Panc1 (cell line): Measurements from ENCODE around the gene RPS6KB2. TPM values are rescaled to one million over a fixed set of nuclear protein-coding genes. Genes with fewer than 3 reads are reported as not detected.
A peak's percentile ranks its signal among the peaks of the same experiment; 100 is the strongest.

Experiments used
- ATAC-seq: fragments of 200-7000 bp; cut with Tn5 transposase; 2 replicates; pipeline ENCODE4 v1.9.1; 2020; ENCODE audit warnings: mild to moderate bottlenecking, moderate library complexity
- BruUV-seq: library from RNA; stranded (reverse); fragments of 400-500 nt; replicated peaks from 2 replicates; lab custom pipeline; 2021; lab: Mats Ljungman, UMichigan
- CTCF ChIA-PET: fragments of 300-600 bp; sonication (Branson Sonifier 250); formaldehyde crosslinking; loops from one replicate; lab custom pipeline; 2022; ENCODE audit warnings: antibody characterized with exemption; lab: Charles Lee
- POLR2A ChIA-PET: fragments of 300-600 bp; sonication (Branson Sonifier 250); formaldehyde crosslinking; loops from one replicate; lab custom pipeline; 2022; ENCODE audit warnings: antibody characterized with exemption; lab: Charles Lee
- DNase-seq: peaks from one replicate; pipeline ENCODE4 v3.0.0-alpha.2; 2010; ENCODE audit warnings: low read depth, low spot score
- H3K27ac ChIP-seq: 2 replicates; pipeline ENCODE4 v1.5.1; 2011; ENCODE audit warnings: mild to moderate bottlenecking, low read length, inconsistent platforms
- H3K27me3 ChIP-seq: fragments of 200-500 bp; sonication (Bioruptor generic); 2 replicates; pipeline ENCODE4 v1.6.0; 2014; ENCODE audit warnings: low read length, inconsistent platforms; ENCODE audit not compliant: control insufficient read depth, insufficient read depth
- H3K36me3 ChIP-seq: fragments of 200-500 bp; sonication (Bioruptor generic); 2 replicates; pipeline ENCODE4 v1.5.1; 2014; ENCODE audit warnings: inconsistent platforms, mild to moderate bottlenecking, low read length, moderate library complexity; ENCODE audit not compliant: control insufficient read depth, insufficient read depth
- H3K4me1 ChIP-seq: 2 replicates; pipeline ENCODE4 v1.5.1; 2011; ENCODE audit warnings: inconsistent platforms, mild to moderate bottlenecking, low read length, moderate library complexity; ENCODE audit not compliant: control insufficient read depth, insufficient read depth
- H3K4me3 ChIP-seq, 2 experiments: 2 replicates each; pipeline ENCODE4 v1.5.1; 2011 to 2012; ENCODE audit warnings: low read depth in 2 of 2, low read length in 2 of 2, mild to moderate bottlenecking in 2 of 2, inconsistent platforms in 1 of 2, moderate library complexity in 1 of 2
- H3K9me3 ChIP-seq: fragments of 200-500 bp; sonication (Bioruptor generic); 2 replicates; pipeline ENCODE4 v1.5.1; 2014; ENCODE audit warnings: low read depth, mild to moderate bottlenecking, inconsistent platforms, low read length, moderate library complexity; ENCODE audit not compliant: control insufficient read depth, insufficient read depth
- POLR2AphosphoS5 ChIP-seq: IDR thresholded peaks from 2 replicates; pipeline ENCODE4 v1.6.1; 2012; ENCODE audit warnings: mild to moderate bottlenecking, low read depth, low read length, moderate library complexity
- SIN3A ChIP-seq: IDR thresholded peaks from 2 replicates; pipeline ENCODE4 v1.6.1; 2012; ENCODE audit warnings: low read depth, mild to moderate bottlenecking, low read length, moderate library complexity, borderline replicate concordance; ENCODE audit not compliant: insufficient read depth
- TCF7L2 ChIP-seq: IDR thresholded peaks from 2 replicates; pipeline ENCODE4 v1.6.1; 2011; ENCODE audit warnings: mild to moderate bottlenecking, low read depth, low read length, inconsistent platforms
- in situ Hi-C: cut with HindIII; loops from 2 replicates; pipeline ENCODE4 v1.10.0; 2016; ENCODE audit warnings: low sequenced_read_pairs, low pct_unique_long_range_greater_than_20kb
- intact Hi-C: fragments of 100-400 bp; cut with micrococcal nuclease; formaldehyde crosslinking; loops from one replicate; pipeline ENCODE4 v1.10.0; 2022; ENCODE audit not compliant: unreplicated experiment
- total RNA-seq: library from RNA; stranded (reverse); gene quantifications from one replicate; pipeline ENCODE4 v1.2.1, GENCODE V29; 2021; ENCODE audit not compliant: unreplicated experiment
- TF ChIP-seq, protein P1 (sequence below), 2 experiments: IDR thresholded peaks; 2 replicates each; pipeline ENCODE4 v1.6.1; 2011 to 2012; ENCODE audit warnings: low read depth in 2 of 2, control low read depth in 1 of 2, low read length in 1 of 2, mild to moderate bottlenecking in 1 of 2, moderate library complexity in 1 of 2; ENCODE audit not compliant: insufficient read depth in 1 of 2
- TF ChIP-seq, protein P2 (sequence below): fragments of 450-650 bp; IDR thresholded peaks from 2 replicates; pipeline ENCODE4 v1.5.1; 2017; ENCODE audit warnings: mild to moderate bottlenecking

Gene RPS6KB2
- total RNA-seq, 1 experiment from 2014 or later, result 68.5 TPM

DNA sequence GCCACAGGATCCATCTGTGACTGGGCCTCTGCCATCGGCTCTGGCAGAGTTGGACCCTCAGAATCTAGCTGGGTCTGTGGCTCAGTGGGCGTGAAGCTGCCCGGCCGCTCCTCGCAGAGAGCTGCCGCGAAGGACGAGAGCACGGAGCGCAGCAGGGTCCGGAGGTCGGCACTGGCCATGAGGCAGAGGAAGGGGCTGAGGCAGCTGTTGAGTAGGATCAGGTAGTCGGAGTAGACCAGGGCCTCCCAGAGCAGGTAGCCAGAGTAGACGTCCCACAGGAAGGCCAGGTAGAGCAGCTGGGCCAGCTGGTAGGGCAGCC is 23.3 kb downstream of the RPS6KB2 start:
- POLR2A ChIA-PET, result no interaction called here
- TF ChIP-seq, protein P1, sequence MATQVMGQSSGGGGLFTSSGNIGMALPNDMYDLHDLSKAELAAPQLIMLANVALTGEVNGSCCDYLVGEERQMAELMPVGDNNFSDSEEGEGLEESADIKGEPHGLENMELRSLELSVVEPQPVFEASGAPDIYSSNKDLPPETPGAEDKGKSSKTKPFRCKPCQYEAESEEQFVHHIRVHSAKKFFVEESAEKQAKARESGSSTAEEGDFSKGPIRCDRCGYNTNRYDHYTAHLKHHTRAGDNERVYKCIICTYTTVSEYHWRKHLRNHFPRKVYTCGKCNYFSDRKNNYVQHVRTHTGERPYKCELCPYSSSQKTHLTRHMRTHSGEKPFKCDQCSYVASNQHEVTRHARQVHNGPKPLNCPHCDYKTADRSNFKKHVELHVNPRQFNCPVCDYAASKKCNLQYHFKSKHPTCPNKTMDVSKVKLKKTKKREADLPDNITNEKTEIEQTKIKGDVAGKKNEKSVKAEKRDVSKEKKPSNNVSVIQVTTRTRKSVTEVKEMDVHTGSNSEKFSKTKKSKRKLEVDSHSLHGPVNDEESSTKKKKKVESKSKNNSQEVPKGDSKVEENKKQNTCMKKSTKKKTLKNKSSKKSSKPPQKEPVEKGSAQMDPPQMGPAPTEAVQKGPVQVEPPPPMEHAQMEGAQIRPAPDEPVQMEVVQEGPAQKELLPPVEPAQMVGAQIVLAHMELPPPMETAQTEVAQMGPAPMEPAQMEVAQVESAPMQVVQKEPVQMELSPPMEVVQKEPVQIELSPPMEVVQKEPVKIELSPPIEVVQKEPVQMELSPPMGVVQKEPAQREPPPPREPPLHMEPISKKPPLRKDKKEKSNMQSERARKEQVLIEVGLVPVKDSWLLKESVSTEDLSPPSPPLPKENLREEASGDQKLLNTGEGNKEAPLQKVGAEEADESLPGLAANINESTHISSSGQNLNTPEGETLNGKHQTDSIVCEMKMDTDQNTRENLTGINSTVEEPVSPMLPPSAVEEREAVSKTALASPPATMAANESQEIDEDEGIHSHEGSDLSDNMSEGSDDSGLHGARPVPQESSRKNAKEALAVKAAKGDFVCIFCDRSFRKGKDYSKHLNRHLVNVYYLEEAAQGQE (IDR thresholded peaks at IDR 0.05; ENCODE audit: insufficient read depth in 1 of 2, low read depth in 2 of 2, low read length in 1 of 2), result no peak
- TF ChIP-seq TCF7L2 (no peak), SIN3A (no peak), POLR2AphosphoS5 (no peak)
- TF ChIP-seq, protein P2, sequence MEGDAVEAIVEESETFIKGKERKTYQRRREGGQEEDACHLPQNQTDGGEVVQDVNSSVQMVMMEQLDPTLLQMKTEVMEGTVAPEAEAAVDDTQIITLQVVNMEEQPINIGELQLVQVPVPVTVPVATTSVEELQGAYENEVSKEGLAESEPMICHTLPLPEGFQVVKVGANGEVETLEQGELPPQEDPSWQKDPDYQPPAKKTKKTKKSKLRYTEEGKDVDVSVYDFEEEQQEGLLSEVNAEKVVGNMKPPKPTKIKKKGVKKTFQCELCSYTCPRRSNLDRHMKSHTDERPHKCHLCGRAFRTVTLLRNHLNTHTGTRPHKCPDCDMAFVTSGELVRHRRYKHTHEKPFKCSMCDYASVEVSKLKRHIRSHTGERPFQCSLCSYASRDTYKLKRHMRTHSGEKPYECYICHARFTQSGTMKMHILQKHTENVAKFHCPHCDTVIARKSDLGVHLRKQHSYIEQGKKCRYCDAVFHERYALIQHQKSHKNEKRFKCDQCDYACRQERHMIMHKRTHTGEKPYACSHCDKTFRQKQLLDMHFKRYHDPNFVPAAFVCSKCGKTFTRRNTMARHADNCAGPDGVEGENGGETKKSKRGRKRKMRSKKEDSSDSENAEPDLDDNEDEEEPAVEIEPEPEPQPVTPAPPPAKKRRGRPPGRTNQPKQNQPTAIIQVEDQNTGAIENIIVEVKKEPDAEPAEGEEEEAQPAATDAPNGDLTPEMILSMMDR, result no peak
- Histone ChIP-seq H3K27me3 (no peaks in the 10 kb centered on the region), H3K36me3 (no peaks in the 10 kb centered on the region), H3K4me3 (no peak overlapping the region), H3K4me1 (no peaks in the 10 kb centered on the region), H3K27ac (no peak overlapping the region), H3K9me3 (no peaks in the 10 kb centered on the region)
- ATAC-seq, result no peak; the same call in 1 of the 2 replicates
- in situ Hi-C loops (no loop called here), intact Hi-C loops (no loop called here)
- CTCF ChIA-PET, result interaction anchor here (0.6 kb wide), 1 partner anchor 13 kb away, joined by 3 read pairs; no protein-coding TSS in a partner anchor
- BruUV-seq, result no TSS peak
- no peak for DNase-seq

DNA sequence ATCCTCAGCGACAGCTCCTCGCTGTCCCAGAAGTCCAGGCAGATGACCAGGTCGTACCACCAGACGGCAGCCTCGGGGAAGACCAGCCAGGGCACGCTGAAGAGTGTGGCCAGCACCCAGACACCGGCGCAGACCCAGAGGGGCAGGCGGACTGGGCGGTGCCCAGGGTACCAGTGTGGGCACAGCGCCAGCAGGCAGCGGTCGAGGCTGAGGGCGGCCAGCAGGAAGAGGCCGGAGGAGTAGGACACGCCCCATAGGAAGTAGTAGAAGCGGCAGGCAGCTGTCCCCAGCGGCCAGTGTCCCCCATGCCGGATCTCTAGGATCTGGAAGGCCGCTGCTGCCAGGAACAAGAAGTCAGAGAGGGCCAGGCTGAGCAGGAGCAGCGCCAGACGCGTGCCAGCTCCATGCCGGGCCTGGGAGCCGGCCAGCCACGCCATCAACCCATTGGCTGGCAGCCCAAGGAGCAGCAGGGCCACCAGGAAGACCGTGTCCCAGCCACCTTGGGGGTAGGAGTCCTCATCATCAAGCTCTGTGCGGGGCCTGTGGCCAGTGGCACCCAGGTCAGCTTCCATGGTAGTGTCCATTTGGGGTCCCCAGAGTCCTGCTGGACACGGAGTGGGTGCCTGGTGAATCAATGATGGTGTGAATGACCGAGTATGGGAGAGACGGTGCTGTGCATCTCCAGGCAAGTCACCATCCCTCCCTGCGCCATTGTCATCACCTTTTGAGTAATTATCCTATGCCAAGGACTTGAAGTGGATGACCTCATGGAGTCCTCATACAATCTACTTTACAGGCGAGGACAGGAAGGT is 24.1 kb downstream of the RPS6KB2 start, which contains the start of gene GPR152:
Gene GPR152 (minus strand): TSS at position 589 of the 812 bp plus-strand sequence. CDS start 5 bp downstream, at position 584.
- POLR2A ChIA-PET, result interaction anchor here (0.7 kb wide), 1 partner anchor 51 kb away, joined by 4 read pairs; the partner anchor contains the start of gene PPP1CA
- no peaks in the 10 kb centered on the region for H3K4me1 ChIP-seq
- H3K27ac ChIP-seq, result no peak within 1 kb of the TSS
- H3K27me3 ChIP-seq, result no peaks in the 10 kb centered on the region
- no peak within 1 kb of the TSS for H3K4me3 ChIP-seq
- H3K9me3 ChIP-seq, result no peaks in the 10 kb centered on the region
- TF ChIP-seq, protein P2, result no peak
- TF ChIP-seq TCF7L2 (no peak), SIN3A (no peak), POLR2AphosphoS5 (no peak)
- TF ChIP-seq, protein P1 (IDR thresholded peaks at IDR 0.05; ENCODE audit: insufficient read depth in 1 of 2, low read depth in 2 of 2, low read length in 1 of 2), result no peak
- in situ Hi-C loops, result no loop called here
- intact Hi-C loops, result no loop called here
- no peaks in the 10 kb centered on the region for H3K36me3 ChIP-seq
- BruUV-seq, result no TSS peak
- DNase-seq (no peak), ATAC-seq (0 out of 2 replicates have a peak, but pooled peaks have one; percentile 12)
- CTCF ChIA-PET, result no interaction called here
